Upper lobe of right lung (tissue), 1 donor: ENCODE data around the gene ARHGAP22. TPM values are rescaled to one million over a fixed set of nuclear protein-coding genes. Genes with fewer than 3 reads are reported as not detected.

ENCODE experiments used
- ATAC-seq: fragments of 200-7000 bp; cut with Tn5 transposase; one replicate; pipeline ENCODE4 v1.9.1; 2020; ENCODE audit warnings: mild to moderate bottlenecking, moderate library complexity
- DNase-seq: peaks from one replicate; pipeline ENCODE4 v3.0.0-alpha.2; 2020
- H3K27ac ChIP-seq: fragments of 200-600 bp; one replicate; pipeline ENCODE4 v1.8.0; 2022
- H3K27me3 ChIP-seq: fragments of 200-600 bp; one replicate; pipeline ENCODE4 v1.8.0; 2022; ENCODE audit warnings: mild to moderate bottlenecking
- H3K36me3 ChIP-seq: fragments of 200-600 bp; one replicate; pipeline ENCODE4 v1.8.0; 2022
- H3K4me1 ChIP-seq: fragments of 200-600 bp; one replicate; pipeline ENCODE4 v1.8.0; 2022
- H3K4me3 ChIP-seq: fragments of 200-600 bp; one replicate; pipeline ENCODE4 v1.8.0; 2022; ENCODE audit warnings: mild to moderate bottlenecking
- H3K9me3 ChIP-seq: fragments of 200-600 bp; one replicate; pipeline ENCODE4 v1.8.0; 2022
- CTCF ChIP-seq: fragments of 200-600 bp; IDR thresholded peaks from one replicate; pipeline ENCODE4 v1.8.0; 2022; ENCODE audit warnings: antibody characterized with exemption
- intact Hi-C: fragments of 100-400 bp; cut with DNase I; formaldehyde crosslinking; loops from one replicate; pipeline ENCODE4 v1.11.0; 2022
- total RNA-seq: library from RNA; stranded (reverse); fragmentation: NEBNext Ultra II Directional; extraction: Animal tissue kit (Norgen Biotek cat#: 25700); gene quantifications from one replicate; pipeline ENCODE4 v1.2.1, GENCODE V29; 2021
- donor health status: DM: no; HTN: yes; CAD: no; lungs with severe emphysema.

The ARHGAP22 gene
- total RNA-seq, 1 donor from 2014 or later: 6.8 TPM

- no peak for DNase-seq
- Histone ChIP-seq H3K9me3 (no peaks in the 10 kb centered on the region), H3K27me3 (no peaks in the 10 kb centered on the region), H3K27ac (no peak overlapping the region), H3K4me3 (no peak overlapping the region), H3K36me3 (no peaks in the 10 kb centered on the region), H3K4me1 (peaks cover 7% of the 10 kb centered on the region)
- no peak for ATAC-seq
- TF ChIP-seq CTCF: no peak
- intact Hi-C loops: no loop called here
These were observed 101.5 kb downstream of the ARHGAP22 start for GRCh38 chr10:48503293-48503911.

DNA sequence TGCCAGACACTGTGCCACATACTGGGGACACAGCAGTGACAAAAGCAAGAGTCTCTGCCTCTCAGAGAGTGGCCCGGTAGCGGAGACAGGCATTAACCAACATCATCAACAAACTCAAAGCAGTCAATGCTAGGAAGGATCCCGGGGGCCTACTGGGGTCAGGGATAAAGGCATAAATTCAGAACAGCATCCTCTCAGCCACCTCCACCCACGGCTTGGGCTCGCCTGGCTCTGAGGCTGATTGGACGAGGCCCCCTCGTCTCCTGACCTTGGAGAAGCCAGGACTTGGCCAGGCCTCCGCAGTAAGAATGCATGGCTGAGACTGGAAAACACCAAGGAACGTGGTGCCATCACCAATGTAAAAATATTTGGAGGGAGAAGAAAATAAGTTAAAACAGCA lies 102.1 kb downstream of the ARHGAP22 start:
- Histone ChIP-seq H3K27me3 (no peaks in the 10 kb centered on the region), H3K27ac (no peak overlapping the region), H3K4me3 (no peak overlapping the region), H3K36me3 (no peaks in the 10 kb centered on the region), H3K4me1 (peaks cover 4% of the 10 kb centered on the region), H3K9me3 (no peaks in the 10 kb centered on the region)
- intact Hi-C loops: no loop called here
- ATAC-seq (no peak), DNase-seq (no peak)
- TF ChIP-seq CTCF: no peak

DNA sequence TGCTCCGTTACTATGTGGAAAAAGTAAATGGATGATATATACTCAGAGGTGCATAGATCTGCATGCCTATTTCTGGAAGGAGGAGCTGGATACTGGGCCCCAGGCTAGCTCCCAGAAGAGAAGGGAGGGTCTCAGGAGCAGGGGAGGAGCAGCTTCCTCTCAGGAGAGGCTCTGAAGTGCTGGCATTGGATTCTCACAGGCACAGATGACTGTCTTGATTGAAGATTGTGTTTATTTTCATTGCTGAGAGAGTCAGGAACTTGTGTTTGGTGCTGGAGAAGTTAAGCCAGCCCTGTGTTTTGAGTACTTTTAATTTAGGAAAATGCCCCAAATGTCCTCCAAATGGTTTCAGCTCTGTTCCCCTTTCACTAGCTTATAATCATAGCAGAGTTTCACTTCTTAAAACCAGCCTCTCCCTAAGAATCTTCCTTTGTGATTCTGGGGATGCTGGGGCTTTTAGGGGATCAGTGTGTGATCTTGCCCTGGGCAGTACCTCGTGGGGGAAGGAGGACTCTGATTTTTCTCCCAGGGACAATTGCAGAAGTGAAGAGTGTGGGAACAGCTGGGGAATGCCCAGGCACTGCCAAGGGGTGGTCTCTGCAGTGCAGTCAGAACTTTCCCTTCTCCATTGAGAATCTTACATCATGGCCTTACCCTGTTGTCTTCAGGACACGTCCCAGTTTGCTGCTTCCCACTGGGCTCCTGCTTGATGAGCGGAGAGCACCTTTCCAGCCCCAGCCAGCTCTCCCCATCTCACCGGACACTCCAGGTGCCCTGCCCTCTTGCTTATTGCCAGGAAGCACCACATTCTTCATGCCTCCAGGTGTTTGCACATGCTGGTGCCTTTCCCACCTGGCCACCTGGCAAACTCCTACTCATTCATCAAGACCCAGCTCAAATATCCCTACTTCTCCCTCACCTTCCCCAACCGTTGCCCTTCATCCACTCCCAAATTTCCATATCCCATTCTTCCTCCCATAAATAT lies 102.8 kb downstream of the ARHGAP22 start:
- Histone ChIP-seq H3K27ac (no peak overlapping the region), H3K27me3 (no peaks in the 10 kb centered on the region), H3K36me3 (no peaks in the 10 kb centered on the region), H3K4me1 (peaks cover 4% of the 10 kb centered on the region), H3K4me3 (no peak overlapping the region), H3K9me3 (no peaks in the 10 kb centered on the region)
- TF ChIP-seq CTCF: no peak
- ATAC-seq (no peak), DNase-seq (no peak)
- intact Hi-C loops: no loop called here

DNA sequence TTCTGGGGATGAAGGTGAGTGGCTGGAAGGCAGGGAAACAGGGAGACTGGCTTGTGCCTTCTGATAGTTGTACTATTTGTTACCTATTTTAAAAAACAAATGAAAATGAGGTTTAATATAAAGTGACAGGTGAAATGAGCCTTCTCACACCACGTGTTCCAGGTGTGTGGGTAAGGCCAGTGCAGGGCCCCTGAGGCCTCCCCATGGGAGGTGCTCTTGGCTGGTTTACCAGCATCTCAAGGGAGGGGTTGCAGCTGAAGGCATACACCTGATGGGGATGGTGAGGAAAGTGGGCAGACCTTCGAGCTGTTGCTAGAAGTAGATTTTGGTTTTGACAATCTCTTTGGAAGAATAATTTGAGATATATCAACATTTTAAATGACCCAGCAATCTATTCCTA lies 103.6 kb downstream of the ARHGAP22 start:
- no peaks in the 10 kb centered on the region for H3K36me3 ChIP-seq
- H3K4me1 ChIP-seq: peaks cover under 1% of the 10 kb centered on the region
- no peak overlapping the region for H3K27ac ChIP-seq
- no peaks in the 10 kb centered on the region for H3K27me3 ChIP-seq
- H3K9me3 ChIP-seq: no peaks in the 10 kb centered on the region
- H3K4me3 ChIP-seq: no peak overlapping the region
- intact Hi-C loops: no loop called here
- ATAC-seq (no peak), DNase-seq (no peak)
- no peak for TF ChIP-seq CTCF

DNA sequence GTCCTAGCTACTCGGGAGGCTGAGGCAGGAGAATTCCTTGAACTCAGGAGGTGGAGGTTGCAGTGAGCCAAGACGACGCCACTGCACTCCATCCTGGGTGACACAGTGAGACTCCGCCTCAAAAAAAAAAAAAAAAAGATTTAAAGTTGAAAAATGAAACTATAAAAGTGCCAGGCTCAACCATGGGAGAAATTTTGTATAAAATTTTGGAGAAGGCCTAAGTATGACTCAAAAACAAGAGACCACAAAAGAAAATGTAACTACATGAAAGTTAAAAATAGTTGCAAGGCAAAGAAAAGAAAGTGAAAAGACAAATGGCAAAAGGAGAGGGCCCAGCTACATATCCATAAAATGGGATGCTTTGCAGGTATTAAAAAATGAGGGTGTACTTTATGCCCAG lies 104.1 kb downstream of the ARHGAP22 start:
- ATAC-seq (no peak), DNase-seq (no peak)
- intact Hi-C loops: no loop called here
- Histone ChIP-seq H3K27ac (no peak overlapping the region), H3K27me3 (no peaks in the 10 kb centered on the region), H3K4me3 (no peak overlapping the region), H3K36me3 (no peaks in the 10 kb centered on the region), H3K9me3 (no peaks in the 10 kb centered on the region), H3K4me1 (no peaks in the 10 kb centered on the region)
- TF ChIP-seq CTCF: no peak
